ENCODE results near the gene MDM1.

Gene MDM1

DNA sequence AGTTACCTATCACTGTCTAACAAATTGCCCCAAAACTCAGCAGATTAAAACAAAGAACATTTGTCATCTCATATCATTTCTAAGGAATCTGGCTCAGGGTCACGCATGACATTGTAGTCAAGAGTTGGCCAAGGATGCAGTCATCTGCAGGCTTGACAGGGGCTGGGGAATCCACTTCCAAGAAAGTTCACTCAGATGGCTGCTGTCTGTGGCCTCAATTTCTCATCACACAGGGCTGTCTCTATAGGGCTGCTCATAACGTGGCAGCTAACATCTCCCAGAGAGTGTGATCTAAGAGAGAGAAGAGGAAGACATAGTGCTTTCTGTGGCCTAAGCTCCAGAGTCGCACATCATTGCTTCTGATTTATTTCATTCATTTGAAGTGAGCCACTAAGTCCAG, 61.8 kb downstream of the MDM1 start:
- no peak for DNase-seq

DNA sequence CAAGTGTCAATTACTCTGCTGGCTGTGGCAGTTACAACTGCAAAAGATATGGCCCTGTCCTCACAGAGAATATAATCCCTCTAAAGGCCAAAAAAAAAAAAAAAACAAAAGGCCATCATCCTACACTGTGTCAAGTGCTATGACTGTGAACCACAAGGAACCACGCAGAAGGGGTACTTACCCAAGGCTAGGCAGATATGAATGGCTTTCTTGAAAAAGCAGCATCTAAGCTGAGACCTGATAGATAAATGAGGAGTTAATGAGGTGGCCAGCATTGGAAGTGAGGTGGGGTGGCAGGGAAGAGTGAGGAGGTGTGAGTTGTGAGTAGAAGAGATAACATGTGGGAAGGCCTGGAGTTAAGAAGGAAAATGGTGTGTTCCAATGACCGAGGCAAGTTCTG, 62.4 kb downstream of the MDM1 start:
- no peak for DNase-seq

DNA sequence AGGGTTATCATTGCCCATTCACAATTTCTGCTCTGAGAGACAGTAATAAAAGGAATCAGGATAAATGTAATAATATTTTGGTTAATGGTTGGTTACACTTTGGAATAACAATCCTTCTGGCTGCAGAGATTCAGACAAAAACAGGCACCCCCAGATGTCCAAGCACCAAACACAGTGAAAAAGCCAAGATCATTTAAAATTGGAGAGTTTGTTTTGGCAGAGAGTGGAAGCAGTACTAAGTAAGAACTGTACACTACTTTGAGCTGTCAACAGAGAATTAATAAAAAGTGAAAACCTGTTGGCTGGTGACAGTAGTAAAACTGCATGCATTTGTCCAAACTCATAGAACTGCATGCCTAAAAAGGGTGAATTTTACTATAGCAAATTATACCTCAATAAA, 63.2 kb downstream of the MDM1 start:
- no peak for DNase-seq

DNA sequence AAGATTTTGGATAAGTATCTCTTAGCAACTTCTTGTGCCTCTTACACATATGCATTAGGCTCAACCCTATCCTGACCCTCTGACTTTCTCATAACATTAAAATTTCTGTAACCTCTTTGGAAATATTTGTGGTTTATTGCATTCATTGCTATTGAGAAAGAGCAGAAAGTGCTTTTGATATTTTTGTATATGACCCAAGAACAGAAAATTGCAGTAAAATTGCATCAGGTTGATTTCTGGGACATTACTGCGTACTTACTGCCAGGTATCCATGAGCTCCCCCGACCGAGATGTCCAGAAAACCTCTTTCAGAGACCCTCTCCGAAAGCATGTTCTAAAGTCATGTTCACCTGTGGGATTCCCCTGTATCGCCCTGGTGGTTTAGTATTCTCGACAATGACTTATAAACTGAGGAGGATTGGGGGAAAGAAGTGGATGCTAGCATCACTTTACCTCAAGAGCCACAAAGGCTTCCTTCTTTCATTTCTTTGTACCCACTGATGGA, 64.2 kb downstream of the MDM1 start:
- DNase-seq = no peak

DNA sequence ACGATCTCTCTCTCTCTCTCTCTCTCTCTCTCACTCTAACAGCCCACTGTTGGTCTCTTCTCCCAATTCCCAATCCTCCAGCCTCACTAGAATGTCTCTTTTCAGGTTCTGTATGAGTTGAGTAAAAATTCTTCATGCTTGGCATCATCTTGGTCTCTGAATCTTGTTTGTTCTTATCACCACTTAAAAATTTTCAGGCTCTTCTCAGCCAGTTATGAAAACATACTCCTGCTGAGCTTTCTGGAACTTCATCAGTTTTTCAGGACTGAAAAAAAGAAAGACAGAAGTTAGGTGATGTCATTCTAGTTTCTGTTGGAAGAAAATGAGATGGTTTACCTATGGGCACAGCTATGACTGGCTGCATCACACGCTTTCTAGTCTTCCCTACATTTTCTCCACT, 67.3 kb downstream of the MDM1 start:
- DNase-seq = no peak

DNA sequence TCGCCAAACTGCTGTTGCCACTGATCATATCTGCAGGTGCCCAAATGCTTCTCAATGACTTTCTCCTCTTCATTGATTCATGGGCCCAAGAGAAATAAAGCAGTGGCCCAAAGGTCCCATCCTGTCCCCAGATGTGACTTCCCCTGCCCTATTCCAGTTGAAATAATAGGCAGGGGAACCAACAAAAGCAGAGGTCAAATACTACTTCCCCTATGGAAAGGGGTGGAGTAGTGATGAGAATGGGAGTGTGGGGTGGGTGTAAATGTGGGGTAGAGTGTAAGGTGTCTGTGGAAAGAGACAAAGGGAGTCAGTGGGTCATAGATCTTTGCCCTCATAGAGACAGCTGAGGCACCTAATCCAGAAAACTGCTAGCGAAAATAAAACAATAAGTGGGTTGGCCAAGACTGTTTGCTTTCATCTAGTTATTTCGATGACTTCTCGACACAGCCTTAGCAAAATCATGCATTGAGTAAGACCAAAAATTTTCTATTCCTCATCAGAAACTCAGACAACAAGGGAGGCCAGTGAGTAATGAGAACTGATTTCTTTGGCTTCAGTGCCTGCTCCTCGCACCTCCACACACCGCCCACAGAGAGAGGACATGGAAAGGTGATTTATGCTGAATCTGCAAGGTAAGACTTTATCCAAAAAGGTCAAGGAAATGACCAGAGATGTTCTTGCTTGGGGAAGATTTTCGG, 67.9 kb downstream of the MDM1 start:
- no peak for DNase-seq

DNA sequence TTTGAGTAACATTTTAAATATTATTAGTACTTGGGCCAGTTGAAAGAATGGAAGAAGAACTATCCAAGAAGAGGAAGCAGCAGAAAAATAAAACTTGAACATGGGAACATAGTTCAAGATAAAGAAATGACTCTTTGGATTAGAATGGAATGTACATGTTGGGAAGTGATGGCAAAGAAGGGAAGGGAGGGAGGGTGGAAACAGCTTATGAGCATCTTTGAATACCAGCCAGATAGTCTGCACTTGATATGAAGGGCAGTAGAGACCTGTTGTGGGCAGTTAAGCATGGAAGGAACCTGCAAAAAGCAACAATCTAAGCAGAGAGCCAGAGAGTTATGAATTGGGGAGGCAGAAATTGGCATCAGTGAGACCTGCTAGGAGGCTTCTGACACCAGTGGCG, 68.8 kb downstream of the MDM1 start:
- DNase-seq = no peak

DNA sequence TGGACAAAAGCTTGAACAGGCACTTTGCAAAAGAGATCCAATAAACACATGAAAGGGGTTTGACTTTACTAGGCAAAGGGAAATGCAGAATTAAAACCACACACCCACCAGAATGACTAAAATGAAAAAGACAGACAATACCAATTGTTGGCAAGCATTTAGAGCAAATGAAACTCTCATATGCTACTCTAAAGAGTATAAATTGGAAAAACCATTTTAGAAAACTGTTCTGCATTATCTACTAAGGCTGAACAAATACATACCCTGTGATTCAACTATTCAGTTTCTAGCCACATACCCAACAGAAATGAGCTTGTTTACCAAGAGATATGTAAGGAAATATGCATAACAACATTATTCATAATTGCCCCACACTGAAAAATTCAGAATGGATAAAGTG, 70.3 kb downstream of the MDM1 start:
- DNase-seq = no peak

DNA sequence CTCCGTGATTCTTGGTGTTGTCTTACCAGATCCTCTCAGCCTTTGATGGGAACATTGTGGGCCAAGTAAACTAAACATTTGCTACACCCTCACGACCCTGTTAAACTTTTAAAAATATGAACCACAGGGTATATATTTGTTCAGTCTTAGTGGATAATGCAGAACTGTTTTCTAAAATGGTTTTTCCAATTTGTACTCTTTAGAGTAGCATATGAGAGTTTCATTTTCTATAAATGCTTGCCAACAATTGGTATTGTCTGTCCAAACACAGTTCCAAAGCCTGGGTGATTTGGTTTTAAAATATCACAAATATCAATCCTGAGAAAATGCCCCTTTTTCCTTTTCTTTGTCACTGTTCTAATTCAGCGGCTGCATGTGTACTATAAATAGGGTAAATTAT, 72.0 kb downstream of the MDM1 start:
- DNase-seq = no peak

DNA sequence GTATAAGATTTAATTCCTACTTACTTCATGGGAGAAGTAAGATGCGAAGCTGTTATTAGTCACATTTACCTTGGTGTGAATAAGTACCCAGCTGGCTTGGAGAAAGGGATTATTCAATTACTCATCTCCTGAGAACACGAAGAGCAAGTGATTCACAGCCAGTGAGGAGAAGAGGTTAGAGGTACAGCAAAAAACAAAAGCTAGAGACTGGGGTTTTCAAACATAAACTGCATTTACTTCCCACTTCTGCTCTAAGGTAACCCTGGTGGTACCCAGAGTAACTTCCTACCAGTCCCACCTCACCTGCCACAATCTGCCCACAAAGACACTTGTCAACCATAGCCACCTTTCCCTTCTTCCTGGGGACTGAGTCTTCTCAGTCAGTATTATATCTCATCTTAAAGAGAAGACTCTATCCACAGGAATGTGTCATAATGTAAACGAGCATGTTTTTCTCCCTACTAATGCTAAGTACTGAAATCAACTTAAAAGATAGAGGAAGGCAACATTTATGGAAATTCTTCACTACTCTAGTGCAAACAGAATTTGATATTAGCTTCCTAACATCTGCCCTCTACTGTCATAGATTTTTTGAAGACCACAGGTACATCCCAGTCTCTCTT, 72.7 kb downstream of the MDM1 start:
- no peak for DNase-seq

DNA sequence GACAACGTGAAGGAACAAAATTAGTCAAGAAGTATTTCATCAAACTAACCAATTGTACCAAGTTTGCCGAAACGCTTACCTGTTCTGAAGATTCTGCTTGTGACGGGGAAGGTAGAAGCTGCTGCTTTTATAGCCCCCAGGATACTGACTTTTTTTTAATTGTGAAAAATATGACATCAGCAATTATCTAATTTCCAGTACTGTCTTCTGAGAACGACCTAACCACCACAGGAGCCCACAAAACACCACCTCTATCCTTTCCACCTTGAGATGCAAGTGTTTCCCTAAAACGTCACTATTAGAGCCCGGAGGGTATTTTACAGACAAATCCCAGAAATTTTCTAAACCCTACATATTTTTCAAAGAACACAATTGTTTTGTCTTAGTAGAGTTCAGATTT, 78.7 kb downstream of the MDM1 start, which contains the start of gene IL22:
TSS of gene IL22 (minus strand) at position 101 of the 400 bp plus-strand sequence. CDS start 156 bp downstream, outside the sequence.
- DNase-seq = no peak

DNA sequence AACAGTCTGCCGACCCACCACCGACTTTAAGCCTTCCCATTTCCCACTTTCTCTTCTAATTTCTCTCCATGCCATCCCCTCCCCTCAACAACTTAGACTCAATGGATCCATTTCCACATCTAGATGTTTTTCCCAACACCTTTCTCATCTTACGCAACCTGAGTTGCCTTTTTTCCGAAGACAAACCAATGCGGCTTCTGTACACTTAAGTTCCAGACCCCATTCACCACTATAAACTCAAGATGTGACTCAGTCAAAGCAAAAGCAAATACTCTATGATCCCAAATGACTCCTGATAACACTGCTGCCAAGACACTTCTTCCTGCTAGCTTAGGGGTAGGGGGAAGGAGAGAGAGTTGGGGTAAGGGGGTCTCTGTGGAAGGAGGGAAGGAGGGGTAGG, 80.1 kb downstream of the MDM1 start:
- no peak for DNase-seq

DNA sequence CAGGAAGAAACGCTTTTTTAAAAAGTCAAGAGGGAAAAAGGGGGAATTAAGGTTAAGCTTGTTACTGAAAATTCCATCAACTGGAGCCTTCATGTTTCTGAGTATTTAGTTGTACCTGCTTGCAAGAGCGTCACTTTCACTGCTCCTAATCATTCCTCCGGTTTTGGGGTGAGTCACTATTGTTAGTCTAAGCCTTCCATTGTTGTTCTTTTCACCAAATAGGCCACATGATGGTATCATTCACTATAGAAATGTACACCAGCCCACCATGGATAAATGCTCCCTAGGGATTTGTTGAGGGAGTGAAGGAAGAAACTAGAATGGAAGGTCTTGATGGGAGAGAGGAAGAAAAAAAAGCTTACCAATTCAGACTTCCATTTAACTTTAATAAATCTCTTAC, 81.7 kb downstream of the MDM1 start:
- no peak for DNase-seq

DNA sequence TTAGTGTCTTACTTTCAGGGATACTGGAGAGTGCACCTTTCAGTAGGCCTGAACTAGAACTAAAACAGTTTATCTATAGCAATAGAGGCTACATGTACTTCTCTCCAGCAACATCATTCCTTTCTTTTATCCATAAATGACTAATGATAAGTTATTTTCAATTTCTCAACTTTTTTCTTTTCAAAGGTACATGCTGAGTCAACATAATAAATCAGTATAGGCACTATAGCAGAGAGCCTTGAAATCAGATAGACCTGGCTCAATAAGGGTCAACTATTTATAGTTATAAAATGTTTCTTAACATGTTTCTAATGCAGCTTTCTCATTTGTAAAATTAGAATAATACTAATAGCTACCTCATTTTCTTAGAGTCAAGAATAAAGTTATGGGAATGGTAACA, 84.4 kb downstream of the MDM1 start:
- DNase-seq = no peak

DNA sequence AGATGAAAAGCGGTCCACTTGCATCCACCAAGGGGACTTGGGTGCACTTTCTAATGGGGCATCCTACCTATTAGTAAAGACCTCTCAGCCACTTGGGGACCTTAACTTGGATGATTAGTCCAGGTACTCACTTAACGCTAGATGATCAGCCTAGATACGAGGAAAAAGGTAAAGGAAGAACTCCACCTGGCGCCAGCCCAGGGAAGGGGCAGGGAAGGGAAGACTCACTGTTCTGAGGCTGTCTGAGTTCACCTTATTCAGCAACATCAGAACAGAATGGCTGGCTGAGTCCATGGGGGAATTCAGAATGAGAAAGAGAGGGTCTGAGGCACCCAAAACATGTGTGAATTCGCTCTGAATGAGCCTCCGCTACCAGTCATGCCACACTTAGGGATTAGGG, 85.8 kb downstream of the MDM1 start:
- no peak for DNase-seq

DNA sequence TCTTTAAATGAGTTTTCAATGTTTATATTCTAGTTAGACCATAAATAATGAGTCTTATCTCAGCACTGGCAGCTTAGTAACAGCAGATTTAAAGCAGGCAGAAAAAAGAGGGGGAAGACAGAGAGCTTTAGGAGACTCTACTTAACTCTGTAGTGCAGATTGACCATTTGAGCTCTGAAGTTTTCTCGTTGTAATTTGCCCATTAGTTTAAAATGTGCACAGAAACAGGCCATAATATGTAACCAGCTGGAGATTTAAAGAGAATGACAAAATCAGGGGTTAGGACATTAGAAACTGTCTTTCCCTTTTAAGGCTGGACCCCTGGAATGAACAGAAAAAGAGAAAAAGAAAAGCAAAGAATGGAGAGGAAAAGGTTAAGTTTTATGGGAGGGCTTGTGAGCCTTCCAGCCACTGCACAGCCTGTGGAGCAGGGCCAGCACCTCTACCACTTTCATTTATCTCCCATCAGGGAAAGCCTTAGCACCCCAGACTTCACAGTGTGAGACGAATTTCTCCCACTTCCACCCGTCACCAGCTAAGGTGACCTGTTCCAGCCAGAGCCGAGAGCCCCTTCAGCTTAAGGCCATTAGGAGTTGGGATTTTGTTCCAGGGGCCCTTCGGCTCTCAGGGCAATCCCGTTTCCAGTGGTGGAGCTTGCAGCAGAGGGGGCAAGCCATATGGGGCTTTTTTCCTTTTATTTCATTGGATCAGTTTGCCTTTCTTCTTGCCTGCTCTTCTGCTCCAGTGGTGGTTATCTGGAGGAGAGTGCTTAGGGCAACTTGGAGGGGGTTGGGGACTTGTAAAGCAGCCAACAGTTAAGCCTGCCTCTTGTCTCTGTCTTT, 86.8 kb downstream of the MDM1 start:
- no peak for DNase-seq

Data from T1000 (cell line).